Measurements from ENCODE around the gene TIMP3.
"Not testable (repeated sequence)": the region's sequence is repeated elsewhere in the genome, so short reads cannot be mapped to it uniquely, and the experiment has no call there.

The TIMP3 gene

DNA sequence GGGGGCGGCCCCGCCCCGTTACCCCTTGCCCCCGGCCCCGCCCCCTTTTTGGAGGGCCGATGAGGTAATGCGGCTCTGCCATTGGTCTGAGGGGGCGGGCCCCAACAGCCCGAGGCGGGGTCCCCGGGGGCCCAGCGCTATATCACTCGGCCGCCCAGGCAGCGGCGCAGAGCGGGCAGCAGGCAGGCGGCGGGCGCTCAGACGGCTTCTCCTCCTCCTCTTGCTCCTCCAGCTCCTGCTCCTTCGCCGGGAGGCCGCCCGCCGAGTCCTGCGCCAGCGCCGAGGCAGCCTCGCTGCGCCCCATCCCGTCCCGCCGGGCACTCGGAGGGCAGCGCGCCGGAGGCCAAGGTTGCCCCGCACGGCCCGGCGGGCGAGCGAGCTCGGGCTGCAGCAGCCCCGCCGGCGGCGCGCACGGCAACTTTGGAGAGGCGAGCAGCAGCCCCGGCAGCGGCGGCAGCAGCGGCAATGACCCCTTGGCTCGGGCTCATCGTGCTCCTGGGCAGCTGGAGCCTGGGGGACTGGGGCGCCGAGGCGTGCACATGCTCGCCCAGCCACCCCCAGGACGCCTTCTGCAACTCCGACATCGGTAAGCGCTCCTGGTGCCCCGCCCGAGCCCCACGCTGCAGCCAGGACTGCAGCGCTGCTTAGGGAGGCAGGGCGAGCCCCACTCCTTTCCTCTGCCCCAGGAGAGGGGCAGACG, at the start of gene TIMP3:
Gene TIMP3, plus strand, starts transcription at position 169 of the 700 bp plus-strand sequence. Its CDS starts 297 bp downstream, at position 466.
- peak; percentile 92 for DNase-seq

DNA sequence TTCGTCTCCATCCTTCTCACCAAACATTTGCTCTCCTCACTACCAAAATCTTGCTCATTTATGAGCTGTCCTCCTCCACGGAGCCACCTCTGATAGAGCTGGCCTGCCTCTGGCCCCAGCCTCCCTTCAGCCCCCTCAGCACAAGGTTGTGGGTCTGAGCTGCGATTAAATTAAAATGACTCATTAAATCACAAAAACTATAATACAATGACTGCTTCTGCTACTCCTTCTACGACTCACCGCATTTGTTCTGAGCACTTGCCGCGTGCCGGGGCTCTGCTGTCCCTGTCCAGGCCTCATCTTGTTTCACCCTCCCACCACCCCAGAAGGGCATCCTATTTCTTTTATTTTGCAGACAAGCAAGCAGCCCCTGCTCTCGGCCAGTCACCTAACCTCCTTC, 49.2 kb upstream of the TIMP3 start:
- DNase-seq: no peak

DNA sequence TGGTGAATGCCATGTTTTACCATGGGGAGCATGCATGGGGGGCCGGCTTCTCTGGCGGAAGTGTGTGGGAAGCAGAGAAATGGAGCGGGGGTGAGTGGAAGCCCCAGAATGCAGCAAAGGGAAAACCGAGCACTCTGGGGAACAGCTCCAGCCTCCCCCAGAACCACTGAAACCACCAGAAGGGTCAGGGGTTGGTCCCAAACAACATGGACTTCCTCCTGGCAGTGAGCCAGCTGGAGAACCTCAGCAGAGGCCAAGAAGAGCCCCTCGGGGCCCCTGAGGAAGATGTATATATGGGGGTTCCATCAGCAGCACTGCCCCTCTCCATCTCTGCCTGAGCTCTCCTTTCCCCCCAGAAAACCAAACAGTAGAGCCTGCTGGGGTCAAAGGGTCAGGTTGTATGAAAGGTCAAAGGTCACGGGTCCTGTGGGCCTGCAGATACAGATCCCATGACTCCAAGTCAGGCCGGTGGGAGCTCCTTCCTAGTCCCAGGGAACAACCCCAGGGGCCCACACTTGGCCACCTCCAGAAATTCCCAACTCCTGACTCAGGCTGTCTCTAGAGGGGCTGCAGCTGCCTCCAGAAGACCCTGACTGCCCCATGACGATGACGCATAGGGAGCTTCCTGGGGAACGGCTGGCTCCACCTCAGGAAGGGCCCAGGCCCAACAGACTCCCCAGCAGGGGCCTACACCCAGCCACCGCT, 48.5 kb upstream of the TIMP3 start:
- DNase-seq: no peak

DNA sequence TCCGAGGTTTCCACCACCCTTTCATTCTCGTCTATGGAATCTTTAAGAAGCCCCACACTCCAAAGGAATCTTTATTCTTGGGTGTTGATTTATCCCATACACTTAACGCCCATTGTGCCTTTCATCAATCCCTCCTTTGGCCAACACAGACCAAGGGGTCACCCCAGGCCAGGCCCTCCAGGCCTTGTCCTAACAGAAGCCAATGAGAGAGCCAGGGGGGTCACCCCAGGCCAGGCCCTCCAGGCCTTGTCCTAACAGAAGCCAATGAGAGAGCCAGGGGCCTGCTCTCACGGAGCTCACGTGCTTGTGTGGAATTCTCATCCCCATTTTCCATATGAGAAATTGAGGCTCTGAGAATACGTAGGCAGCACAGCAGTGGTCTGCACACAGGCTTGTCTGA, 47.9 kb upstream of the TIMP3 start:
- DNase-seq: no peak

DNA sequence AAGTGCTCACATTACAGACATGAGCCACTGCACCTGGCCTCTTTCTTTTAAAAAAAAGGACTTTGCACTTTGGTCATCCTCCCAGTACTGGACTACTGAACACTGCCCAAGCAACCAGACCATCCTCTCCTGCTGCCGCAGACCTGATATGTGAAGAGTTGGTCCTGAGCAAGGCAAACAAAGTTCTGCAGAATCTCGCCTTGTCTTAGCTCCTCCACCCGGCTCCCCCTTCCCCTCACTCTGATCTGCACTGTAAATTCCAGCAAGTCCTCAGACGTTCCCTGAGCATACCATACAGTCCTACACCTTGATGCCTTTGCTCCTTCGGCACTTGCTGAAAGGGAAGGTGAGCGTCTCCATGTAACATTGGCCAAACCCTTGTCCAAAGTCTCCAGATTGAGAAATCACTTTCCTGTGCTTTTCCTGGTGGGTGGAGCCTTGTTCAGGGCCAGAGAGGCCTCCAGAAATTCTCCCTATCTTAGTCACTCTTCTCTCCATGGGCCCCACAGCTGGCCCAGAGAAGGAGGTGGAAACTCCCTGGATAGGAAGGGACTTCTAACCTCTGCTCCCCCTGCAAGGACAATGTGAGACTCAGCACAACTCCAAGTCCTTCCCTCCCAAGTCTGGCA, 47.0 kb upstream of the TIMP3 start:
- no peak for DNase-seq

DNA sequence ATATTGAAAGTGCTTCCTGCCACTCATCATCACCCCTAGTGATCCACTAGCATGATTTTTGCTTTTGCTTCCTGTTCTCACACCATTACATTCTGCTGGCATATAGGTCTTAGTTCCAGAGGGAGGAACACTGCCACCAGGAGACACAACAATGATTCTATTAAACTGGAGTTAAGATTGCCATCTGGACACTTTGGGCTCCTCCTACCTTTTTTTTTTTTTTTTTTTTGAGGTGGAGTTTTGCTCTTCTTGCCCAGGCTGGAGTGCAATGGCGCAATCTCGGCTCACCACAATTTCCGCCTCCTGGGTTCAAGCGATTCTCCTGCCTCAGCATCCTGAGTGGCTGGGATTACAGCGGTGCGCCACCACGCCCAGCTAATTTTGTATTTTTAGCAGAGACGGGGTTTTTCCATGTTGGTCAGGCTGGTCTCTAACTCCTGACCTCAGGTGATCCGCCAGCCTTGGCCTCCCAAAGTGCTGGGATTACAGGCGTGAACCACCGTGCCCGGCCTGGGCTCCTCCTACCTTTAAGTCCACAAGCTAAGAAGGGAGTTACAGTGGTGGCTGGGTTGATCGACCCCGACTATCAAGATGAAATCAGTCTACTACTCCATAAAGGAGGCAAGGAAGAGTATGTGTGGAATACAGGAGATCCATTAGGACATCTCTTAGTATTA, 44.3 kb upstream of the TIMP3 start:
- DNase-seq: not testable (repeated sequence)

DNA sequence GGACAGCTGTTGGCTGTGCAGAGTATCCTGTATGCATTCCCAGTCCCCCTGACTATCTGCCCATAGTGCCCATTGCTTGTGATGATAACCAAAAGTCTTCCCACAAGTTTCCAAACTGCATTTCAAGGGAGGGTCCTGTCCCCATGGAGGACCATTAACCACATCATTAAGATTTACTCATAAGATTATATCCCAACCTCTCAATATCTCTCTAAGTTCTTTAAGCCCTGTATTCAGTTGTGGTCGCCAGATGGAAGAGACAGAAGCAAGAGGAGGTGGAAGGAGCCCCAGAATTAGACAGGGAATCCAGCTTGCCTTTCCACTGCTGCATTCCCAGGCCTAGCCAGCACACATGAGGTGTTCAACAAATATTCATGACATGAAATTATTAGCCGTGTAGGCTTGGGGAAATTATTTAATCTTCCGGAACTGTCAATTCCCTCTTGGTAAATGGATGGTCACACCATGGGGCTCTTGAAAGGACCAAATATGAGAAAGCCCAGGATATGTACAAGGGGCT, 42.6 kb upstream of the TIMP3 start:
- no peak for DNase-seq

DNA sequence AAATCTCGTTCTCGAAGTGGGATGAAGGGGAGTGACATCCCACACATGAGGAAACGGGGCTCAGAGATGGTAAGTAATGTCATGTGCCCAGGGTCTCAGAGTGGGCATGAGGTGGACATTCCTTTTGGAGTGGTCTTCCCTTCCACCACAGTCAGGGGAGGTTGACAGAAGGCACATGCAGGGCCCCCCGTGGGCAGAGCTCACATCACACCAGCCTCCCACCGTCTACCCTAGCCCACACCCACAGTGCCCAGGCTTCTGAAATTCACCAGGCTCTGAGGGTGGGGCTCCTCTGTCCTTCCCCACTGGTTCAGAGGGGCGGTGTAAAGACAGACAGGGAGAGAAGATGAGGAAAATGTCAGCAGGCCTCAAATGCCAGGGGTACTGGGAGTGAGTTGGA, 41.1 kb upstream of the TIMP3 start:
- DNase-seq: no peak

DNA sequence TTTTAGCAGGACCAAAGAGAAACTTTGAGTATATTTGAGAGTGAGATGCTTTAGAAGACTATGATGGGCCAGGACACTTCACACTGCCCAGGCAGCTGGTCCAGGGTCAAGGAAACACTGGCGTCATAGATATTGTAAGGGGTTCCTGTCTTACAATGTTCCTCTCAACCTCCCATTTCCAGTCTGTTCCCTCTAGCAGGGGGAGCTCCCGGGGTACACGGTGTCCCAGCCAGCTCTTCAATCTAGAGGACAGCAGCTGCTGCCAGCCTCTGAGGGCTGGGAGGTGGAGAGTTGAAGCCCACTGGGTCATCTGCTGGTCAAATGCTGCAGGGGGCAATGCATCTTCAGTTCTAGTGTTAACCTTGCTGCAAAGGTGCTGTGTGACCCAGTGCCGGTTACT, 40.7 kb upstream of the TIMP3 start:
- no peak for DNase-seq

DNA sequence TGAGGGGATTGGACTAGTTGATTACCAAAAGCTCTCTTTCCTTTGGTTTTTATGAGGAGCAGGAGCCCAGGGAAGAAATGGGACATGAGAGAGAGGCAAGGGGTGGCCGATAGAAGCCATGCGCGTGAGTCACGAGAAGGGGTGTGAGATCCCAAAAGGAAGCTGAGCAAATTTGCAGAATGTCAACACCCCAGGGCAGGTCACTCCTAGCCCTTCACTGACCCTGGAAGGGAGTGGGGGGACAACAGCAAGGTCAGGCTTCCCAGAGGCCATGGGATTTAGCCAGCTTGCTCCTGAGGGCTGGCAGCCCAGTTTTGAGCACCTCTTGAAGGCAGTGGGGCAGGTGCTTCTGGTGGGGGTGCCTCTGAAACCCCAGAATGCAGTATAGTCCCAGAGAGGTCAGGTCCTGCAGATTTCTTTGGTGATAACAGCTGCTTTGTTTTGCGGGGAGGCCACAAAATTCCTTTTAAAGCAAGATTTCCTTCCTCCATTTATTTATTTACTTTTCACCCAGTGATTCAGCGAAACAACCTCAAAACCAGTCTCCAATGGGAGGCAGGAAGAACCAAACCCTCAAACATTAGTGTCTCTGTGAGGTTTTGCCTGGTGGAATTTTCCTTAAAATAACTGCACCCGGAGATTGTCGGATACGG, 40.1 kb upstream of the TIMP3 start:
- DNase-seq: no peak

DNA sequence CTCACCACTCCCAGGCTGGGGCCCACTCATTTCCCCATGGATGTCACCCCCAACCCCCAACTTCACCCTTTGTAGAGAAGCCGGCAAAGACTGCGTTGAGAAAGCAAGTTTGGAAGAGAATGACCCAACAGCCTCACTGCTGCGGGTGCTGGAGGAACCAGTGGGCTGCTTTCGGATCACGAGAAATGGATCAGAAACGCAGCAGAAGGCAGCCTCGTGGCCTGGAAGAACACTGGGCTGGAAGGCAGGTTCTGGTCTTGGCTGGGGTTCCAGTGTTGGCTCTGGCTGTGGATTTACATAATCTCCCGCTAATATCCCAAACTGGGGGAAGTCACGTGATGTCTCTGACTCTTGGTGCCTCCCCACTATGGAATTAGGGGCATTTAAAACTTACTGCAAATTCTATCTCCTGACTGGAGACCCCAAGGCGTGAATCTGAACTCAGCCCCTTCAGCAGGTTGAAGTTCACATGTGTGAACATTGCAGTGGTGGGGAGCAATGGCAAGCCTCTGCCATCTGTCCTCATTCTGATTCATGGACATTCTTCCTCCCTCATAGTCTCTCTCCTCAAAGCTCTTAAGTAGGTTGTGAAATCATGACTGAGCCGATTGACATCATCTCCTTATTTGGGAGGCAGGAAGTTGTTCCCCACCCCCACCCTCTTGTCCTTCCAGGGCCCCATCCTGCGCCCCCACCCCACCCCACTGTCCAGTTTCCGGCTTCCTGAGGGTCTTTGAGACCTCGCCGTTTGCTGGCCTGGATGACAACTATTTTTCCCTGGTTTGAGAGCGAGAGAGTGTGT, 37.0 kb upstream of the TIMP3 start:
- no peak for DNase-seq

DNA sequence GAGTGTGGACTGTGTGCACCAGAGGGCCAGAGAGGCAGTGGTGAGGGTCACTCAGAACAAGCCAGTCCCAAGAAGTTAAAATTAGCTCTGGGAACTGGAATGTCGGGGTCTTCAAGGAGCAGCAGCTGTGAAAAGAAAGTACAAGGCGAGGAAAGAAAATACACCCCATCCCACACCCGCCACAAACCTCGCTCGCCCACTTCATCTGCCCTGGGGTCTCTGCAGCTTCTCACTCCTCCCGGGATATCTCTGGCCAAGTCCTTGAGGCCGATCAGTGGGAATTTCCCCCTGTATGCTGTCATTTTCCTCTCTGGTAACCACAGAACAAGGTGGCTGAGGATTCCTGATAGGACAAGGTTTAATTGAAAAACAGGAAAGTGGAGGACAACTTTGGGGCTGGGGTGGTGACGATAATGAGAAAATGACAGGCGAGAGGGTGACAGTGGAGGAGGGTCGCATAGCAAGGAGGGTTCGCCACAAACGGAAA, 36.3 kb upstream of the TIMP3 start:
- DNase-seq: no peak

DNA sequence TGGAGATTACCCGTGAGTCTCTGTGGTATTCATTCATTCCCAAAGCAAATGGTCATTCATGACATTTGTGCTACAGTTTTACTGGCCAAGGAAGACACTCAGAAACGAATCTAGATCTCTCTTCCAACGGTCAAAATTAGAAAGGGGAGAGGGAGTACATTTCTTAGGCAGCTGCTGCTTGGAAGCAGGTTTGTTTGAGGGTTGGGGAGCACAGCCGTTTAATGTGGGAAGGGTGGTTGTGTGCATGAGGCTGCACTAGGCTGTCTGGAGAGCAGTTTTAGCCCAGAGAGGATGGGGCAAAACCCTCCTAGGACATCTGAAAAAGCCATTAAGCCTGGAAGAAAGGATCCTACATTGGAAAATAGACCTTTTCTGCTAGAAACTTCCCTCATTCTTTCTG, 29.7 kb upstream of the TIMP3 start:
- no peak for DNase-seq

DNA sequence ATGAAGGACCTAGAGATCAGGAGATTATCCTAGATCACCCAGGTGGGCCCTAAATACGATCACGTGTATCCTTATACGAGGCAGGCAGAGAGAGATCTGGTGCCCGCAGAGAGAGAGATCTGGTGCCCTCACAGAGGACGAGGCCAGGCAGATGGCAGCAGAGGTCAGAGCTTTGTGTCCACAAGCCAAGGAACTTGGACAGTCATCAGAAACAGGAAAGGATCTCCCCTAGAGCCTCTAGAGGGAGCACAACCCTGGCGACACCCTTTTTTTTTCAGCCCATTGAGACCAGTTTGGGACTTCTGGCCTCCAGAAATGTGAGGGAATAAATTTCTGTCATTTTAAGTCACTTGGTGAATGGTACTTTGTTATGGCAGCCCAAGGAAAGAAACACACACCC, 25.5 kb upstream of the TIMP3 start:
- no peak for DNase-seq

DNA sequence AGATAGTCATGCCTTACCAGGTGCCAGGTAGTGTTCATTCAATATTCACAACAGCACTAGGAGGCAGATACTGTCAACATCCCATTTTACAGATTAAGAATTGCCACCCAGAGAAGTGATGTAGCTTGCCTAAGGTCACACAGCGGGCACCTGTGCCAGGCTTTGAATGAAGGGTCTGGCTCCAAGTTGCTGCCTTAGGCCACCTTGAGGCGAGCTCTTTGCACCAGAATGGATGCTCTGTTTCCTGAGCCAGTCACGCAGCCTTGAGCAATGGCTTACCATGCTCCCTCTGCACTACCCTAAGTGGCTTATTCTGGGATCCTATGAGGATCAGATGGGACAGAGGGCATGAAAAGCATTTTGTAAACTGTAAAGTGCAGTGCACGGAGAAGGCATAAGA, 25.1 kb upstream of the TIMP3 start:
- DNase-seq: no peak

DNA sequence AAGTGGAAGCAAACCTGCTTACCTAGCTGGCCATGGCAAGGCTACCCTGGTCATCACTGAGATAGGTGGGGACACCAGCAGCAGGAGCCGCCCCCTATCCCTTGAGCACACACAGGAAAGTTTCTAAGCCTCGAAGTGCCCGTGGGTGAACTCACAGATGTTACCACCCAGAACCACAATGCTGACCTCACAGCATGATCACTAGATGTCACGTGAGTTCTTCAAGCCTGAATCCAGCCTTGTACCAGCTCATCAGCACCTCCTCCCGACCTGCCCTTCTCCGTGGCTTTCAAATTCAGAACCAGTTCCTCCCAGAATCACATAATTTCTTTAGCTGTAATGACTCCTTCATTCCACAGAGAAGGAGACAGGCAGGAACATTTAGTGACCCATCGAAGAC, 24.7 kb upstream of the TIMP3 start:
- no peak for DNase-seq

DNA sequence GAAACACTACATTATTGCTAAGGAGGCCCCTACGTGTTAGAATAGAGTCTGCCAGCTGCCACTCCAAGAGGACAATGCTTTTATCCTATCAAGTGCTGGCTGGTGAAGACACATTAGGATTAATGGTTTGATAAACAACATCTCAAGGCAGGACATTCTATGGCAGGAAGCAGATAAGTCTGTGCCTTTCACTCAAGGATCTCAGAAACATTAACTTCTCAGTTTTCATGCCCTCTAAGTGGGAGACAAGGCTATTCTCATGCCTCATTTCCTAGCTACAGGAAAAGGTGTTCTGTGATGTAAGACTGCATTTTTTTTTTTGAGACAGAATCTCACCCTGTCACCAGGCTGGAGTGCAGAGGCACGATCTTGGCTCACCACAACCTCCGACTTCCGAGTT, 23.5 kb upstream of the TIMP3 start:
- DNase-seq: no peak

DNA sequence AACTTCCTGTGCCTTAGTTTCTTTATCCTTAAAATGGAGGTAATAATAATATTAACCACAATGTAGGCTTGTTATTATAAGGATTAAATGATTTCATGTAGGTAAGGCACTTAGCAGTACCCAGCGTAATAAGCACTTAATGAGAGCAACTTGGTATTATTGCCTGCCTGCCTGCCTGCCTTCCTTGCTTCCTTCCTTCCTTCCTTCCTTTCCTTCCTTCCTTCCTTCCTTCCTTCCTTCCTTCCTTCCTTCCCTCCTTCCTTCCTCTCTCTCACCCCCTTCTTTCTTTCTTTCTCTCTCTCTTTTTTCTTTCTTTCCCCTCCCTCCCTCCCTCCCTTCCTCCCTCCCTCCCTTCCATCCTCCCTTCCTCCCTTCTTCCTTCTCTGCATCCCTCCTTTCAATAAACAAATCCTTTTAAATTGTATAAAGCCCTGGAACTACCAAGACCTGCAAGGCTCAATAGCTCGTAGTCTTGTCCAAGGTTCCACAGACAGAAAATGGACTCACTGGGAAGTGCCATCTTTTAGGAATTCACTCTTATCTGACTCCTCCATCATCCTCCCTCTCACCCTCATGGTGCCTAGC, 20.7 kb upstream of the TIMP3 start:
- DNase-seq: no peak

DNA sequence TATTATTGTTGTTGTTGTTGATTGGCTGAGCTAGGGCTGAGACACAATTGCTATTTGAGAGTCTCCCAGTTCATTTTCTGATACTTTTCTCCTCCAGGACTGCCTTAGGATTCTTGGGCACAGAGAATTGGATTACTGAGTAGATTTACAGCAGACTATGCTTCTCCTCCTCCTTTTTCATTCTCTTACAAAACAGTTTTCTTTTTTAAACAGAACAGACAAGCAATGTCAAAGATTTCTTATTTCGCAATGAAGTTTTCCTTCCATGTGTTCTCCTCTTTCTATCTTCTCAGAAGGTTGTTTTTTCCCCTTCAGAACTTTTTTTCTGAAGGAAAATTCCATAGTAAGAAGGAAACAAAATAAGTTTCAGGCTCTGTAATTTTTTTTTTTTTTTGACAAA, 19.8 kb upstream of the TIMP3 start:
- no peak for DNase-seq

DNA sequence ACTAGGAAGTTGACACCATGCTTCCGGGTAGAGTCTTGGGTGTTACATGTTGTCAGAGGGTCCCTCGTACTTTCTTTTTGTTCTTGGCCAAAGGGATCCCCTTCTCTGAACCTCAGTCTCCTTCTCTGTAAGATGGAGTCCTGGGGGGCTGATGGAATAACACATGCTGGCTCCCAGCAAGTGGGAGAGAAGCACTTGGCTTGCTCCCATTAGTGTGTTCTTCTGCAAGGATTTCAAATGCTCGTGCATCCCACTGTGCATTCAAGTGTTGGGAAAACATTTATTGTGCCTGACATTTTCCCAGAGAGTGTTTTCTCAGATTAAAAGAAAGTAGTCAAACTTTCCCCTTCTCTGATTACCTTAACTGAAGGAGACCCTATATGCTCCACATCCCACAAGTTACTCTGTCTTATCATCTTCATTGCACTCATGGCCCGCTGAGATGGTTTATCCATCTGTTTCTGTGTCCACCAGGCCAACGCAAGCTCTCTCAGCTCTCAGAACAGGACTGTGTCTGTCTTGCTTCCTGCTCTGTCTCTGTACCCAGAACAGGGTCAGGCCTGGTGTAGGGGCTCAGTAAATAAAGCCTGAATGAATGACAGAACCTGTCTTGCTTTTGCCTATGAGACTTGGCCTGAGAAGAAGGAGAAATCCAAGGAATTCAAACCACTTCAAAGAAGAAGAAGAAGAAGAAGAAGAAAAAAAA, 16.0 kb upstream of the TIMP3 start:
- no peak for DNase-seq

DNA sequence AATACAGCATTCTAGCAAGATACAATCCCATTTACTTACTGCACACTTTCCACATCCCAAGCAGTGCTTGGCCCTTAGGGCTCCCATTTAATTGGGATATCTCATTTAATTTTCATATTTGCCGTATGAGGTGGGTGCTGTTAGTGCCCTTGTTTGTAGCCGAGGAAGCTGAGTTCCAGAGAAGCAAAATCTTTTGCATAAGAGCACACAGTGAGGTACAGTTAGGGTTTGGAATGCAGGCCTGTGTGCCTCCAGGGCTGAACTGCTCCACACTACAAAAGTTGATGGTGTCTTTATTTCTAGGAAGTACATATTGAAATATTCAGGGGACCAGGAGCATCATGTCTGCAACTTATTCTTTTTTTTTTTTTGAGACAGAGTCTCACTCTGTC, 15.5 kb upstream of the TIMP3 start:
- no peak for DNase-seq
